Left lung (tissue), 10 donors: ENCODE results near the gene TOX2. TPM values are rescaled to one million over a fixed set of nuclear protein-coding genes. Genes with fewer than 3 reads are reported as not detected.

ENCODE experiments used
- ATAC-seq: fragments of 200-7000 bp; cut with Tn5 transposase; one replicate; pipeline ENCODE4 v1.9.1; 2020; ENCODE audit warnings: moderate library complexity
- DNase-seq, 4 donors: peaks; one replicate each; pipeline ENCODE4 v3.0.0-alpha.2; 2013 to 2020
- H3K27ac ChIP-seq, 2 donors: fragments of 200-600 bp; sonication (generic) in 1 of 2; one replicate each; pipeline versions ENCODE4 v1.5.0 to v1.8.0; 2020 to 2021
- H3K27me3 ChIP-seq, 2 donors: fragments of 200-600 bp; sonication (generic) in 1 of 2; one replicate each; pipeline versions ENCODE4 v1.5.0 to v1.8.0; 2020 to 2021
- H3K36me3 ChIP-seq, 2 donors: fragments of 200-600 bp; sonication (generic) in 1 of 2; one replicate each; pipeline versions ENCODE4 v1.5.0 to v1.8.0; 2020 to 2021
- H3K4me1 ChIP-seq, 2 donors: fragments of 200-600 bp; one replicate each; pipeline ENCODE4 v1.8.0; 2021
- H3K4me3 ChIP-seq, 2 donors: fragments of 200-600 bp; sonication (generic) in 1 of 2; one replicate each; pipeline versions ENCODE4 v1.5.0 to v1.8.0; 2020 to 2021; ENCODE audit warnings: mild to moderate bottlenecking in 1 of 2
- H3K9me3 ChIP-seq, 2 donors: fragments of 200-600 bp; sonication (generic) in 1 of 2; one replicate each; pipeline versions ENCODE4 v1.5.0 to v1.8.0; 2020 to 2021
- intact Hi-C, 2 donors: fragments of 100-400 bp; cut with DNase I; formaldehyde crosslinking; loops; one replicate each; pipeline versions ENCODE4 v1.11.2 to v1.14.2; 2022
- polyA plus RNA-seq, 6 donors: library from polyadenylated mRNA; unstranded; fragments of 120-200 nt; gene quantifications; one replicate each; pipeline ENCODE4 v1.2.1, GENCODE V29; 2013; ENCODE audit not compliant: insufficient read length in 6 of 6
- total RNA-seq, 2 donors: library from RNA; stranded (reverse); fragmentation: NEBNext Ultra II Directional; extraction: Animal tissue kit (Norgen Biotek cat#: 25700); gene quantifications; one replicate each; pipeline ENCODE4 v1.2.1, GENCODE V29; 2021
- TF ChIP-seq, protein P1 (sequence below), 2 donors: fragments of 200-600 bp; sonication (generic) in 1 of 2; IDR thresholded peaks; one replicate each; pipeline versions ENCODE4 v1.5.0 to v1.8.0; 2021; ENCODE audit warnings: antibody characterized with exemption in 2 of 2
- donor health status: DM: no; HTN: yes; CAD: no.
- donor health status: DM: no; HTN: no; CAD: no.

Gene TOX2
- total and polyA plus RNA-seq, 8 donors = 14.5 to 61.1 (median 41.3) TPM

DNA sequence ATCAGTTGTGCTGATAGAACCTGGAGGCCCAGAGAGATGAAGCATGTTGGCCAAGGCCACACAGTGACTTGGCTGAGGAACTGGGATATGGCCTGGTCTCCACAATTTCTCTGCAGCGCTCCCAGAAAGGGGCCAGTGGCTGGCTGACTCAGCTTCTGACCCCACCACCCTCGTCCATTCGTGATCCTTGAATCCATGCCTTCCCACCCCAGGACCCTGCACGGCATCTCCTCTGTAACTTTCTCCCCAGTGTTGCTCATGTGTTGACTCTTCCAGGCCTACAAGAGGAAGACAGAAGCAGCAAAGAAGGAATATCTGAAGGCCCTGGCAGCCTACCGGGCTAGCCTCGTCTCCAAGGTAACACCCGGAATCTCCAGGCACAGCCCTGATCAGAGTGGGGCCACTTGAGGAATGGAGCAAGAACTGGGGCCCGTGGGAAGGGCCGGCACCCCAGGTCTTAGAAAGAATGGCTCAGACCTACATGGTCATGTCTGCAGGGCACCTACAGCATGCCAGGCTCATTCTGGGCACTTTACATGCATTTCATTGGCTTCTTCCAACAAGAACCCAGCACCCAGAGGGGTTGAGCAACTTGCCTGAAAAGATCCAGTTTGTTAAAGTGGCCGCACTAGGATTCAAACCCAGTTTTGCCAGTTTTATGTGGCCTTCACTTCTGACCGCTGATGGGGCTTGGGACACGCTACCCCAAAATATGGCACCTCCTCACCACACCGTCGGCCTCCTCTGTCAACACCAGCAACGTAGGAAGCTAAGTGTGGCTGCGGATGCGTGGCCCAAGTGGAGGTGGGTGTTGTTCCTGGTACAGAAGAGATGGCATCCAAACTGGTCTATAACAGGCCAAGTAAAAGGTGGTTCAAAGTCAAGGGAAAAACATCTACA, 150.1 kb downstream of the TOX2 start:
- TF ChIP-seq, protein P1, sequence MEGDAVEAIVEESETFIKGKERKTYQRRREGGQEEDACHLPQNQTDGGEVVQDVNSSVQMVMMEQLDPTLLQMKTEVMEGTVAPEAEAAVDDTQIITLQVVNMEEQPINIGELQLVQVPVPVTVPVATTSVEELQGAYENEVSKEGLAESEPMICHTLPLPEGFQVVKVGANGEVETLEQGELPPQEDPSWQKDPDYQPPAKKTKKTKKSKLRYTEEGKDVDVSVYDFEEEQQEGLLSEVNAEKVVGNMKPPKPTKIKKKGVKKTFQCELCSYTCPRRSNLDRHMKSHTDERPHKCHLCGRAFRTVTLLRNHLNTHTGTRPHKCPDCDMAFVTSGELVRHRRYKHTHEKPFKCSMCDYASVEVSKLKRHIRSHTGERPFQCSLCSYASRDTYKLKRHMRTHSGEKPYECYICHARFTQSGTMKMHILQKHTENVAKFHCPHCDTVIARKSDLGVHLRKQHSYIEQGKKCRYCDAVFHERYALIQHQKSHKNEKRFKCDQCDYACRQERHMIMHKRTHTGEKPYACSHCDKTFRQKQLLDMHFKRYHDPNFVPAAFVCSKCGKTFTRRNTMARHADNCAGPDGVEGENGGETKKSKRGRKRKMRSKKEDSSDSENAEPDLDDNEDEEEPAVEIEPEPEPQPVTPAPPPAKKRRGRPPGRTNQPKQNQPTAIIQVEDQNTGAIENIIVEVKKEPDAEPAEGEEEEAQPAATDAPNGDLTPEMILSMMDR (IDR thresholded peaks at IDR 0.05) = no peak
- H3K27me3 ChIP-seq = no peaks in the 10 kb centered on the region
- intact Hi-C loops = no loop called here
- ATAC-seq (no peak), DNase-seq (peak in 1 of 4 donors; percentile 20)
- peaks cover 0 to 14% of the 10 kb centered on the region in 2 donors for H3K4me1 ChIP-seq
- no peak overlapping the region for H3K4me3 ChIP-seq
- H3K36me3 ChIP-seq = peaks cover 0 to 36% of the 10 kb centered on the region in 2 donors
- no peak overlapping the region for H3K27ac ChIP-seq
- H3K9me3 ChIP-seq = no peaks in the 10 kb centered on the region

GRCh38 chr20:44065401-44066340, 151.0 kb downstream of the TOX2 start:
- TF ChIP-seq, protein P1 (IDR thresholded peaks at IDR 0.05) = no peak
- DNase-seq (peak in 1 of 4 donors; percentile 73), ATAC-seq (no peak)
- Histone ChIP-seq H3K36me3 (peaks cover 0 to 36% of the 10 kb centered on the region in 2 donors), H3K4me1 (peaks cover 0 to 20% of the 10 kb centered on the region in 2 donors), H3K27me3 (no peaks in the 10 kb centered on the region), H3K27ac (no peak overlapping the region), H3K4me3 (no peak overlapping the region), H3K9me3 (no peaks in the 10 kb centered on the region)
- intact Hi-C loops = no loop called here

DNA sequence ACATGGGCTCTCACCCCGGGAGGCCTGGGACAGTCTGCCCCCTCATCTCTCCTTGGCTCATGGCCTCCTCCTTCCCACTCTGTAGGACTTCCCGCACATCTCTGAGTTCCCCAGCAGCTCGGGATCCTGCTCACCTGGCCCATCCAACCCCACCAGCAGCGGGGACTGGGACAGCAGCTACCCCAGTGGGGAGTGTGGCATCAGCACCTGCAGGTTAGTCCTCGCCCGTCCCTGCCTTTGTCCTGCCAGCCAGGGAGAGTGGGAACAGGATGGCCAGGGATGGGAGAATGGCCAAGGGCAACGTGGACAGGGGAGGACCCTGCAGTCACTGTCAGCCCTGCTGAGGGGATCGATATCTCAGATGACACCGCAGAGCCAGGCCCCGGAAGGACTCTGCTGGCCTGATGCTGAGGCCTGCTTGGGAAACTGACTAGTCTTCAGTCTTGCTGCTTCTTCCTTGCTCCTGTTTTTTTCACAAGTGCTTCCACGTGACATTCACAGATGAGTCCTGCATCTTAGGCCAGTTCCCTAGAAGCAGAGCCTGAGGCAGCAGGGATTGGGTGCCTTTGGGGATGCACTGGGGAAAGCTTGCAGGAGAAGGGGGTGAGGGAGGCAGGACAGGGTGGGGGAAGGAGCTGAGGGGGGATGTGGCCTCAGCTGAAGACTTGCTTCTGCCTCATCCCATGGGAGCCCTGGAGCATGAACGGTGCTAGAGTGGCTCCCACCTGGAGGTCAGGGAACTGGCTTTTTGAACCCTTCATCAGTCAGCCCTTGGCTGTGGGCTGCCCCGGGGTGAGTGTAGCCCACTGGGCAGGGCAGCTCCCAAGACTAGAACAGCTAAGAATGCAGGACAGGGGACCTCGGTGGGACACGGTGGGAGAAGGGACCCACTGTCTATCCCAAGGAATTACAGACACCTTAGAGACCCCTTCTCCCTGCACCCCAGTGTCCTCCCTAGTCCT, 152.3 kb downstream of the TOX2 start:
- Histone ChIP-seq H3K27me3 (no peaks in the 10 kb centered on the region), H3K27ac (no peak overlapping the region), H3K4me1 (peaks cover 0 to 21% of the 10 kb centered on the region in 2 donors), H3K4me3 (no peak overlapping the region), H3K36me3 (peaks cover 0 to 36% of the 10 kb centered on the region in 2 donors), H3K9me3 (no peaks in the 10 kb centered on the region)
- DNase-seq (peak in 1 of 4 donors; percentile 58), ATAC-seq (no peak)
- intact Hi-C loops = no loop called here
- TF ChIP-seq, protein P1 (IDR thresholded peaks at IDR 0.05) = no peak

DNA sequence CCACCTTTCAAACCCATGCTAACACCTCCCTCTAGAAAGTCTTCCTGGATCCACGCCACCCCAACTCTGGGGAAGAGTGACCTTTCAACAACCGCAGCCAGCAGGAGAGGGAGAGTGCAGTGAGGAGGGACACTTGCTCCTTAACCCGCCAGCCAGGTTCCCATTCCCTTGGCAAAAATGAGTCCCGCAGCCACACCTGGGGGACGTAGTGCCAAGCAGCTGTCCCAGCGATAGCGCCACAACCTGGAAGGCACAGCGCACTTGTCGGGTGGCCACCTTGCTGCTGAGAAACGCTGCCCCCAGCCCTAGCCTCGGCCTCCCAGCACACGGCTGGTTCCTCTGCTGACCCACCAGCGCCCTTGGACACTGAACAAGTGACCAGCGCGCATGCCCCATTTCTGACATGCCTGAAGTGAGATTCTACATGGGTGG, 153.0 kb downstream of the TOX2 start:
- H3K36me3 ChIP-seq = peaks cover 0 to 36% of the 10 kb centered on the region in 2 donors
- H3K9me3 ChIP-seq = no peaks in the 10 kb centered on the region
- intact Hi-C loops = no loop called here
- DNase-seq (peak in 1 of 4 donors; percentile 58), ATAC-seq (no peak)
- H3K27ac ChIP-seq = no peak overlapping the region
- H3K27me3 ChIP-seq = no peaks in the 10 kb centered on the region
- H3K4me3 ChIP-seq = no peak overlapping the region
- peaks cover 0 to 28% of the 10 kb centered on the region in 2 donors for H3K4me1 ChIP-seq
- TF ChIP-seq, protein P1 (IDR thresholded peaks at IDR 0.05) = no peak
